HG02943 (cell line): Measurements from ENCODE around the gene PLEKHH2.

Experiments
- ATAC-seq: cut with Tn5 transposase; IDR thresholded peaks from one replicate; pipeline ENCODE4 v1.9.1; 2021; ENCODE audit warnings: mild to moderate bottlenecking, low read depth, moderate library complexity; ENCODE audit not compliant: unreplicated experiment

The PLEKHH2 gene

DNA sequence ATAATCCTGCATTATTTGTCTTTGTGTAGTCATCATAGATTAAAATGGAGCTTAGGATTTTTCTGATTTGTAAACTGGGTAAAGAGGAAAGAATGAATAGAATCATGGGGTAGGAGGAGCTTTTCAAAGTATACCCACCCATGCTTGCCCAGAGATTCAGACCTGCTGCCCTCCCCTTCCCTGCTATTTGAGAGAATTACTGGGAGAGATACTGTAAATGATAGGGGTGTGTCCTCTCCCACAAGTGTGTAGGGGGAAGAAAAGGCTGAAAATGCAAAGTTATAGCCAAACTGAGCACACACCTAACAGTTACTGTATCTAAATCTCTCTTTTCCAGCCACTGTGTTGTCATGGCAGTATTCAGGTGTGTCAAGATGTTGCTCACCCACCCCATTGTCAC, 115.2 kb downstream of the PLEKHH2 start:
- no peak for ATAC-seq

DNA sequence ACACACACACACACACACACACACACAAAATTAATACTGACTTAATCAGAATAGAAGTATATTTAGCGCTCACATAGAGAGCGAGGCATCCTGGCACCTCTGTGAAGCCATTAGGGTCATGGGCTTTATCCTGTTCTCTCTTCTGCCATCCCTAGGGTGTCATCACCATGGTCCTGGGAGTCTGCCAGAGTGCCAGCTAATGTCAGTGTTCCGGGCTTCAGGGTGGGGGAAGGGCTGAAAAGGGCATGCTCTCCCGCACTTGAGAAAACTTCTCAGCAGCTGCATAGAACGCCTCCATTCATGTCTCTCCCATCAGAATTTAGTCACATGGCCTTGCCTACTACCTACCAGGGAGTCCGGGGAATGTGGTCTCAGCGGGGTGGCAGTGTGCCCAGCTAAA, 117.1 kb downstream of the PLEKHH2 start:
- no peak for ATAC-seq

- no peak for ATAC-seq
Observed at GRCh38 chr2:43758739-43759138, 121.7 kb downstream of the PLEKHH2 start.

DNA sequence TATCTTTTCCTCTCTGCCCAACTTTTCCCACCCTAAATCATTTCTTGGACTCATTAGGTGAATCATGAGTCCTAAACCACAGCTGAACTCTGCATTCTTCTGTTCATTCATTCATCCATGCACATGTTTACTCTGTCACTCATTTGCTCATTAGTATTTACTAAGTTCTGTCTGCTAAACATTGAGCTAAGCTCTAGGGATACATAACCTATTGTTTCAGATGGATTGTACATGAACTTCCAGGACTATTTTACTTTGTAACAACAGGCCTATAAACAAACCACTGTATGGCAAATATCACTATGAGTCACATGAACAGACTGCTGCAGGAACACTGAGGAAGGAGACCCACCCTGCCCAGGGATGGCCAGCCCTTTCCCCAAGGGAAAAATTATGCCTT, 122.1 kb downstream of the PLEKHH2 start:
- ATAC-seq: no peak

DNA sequence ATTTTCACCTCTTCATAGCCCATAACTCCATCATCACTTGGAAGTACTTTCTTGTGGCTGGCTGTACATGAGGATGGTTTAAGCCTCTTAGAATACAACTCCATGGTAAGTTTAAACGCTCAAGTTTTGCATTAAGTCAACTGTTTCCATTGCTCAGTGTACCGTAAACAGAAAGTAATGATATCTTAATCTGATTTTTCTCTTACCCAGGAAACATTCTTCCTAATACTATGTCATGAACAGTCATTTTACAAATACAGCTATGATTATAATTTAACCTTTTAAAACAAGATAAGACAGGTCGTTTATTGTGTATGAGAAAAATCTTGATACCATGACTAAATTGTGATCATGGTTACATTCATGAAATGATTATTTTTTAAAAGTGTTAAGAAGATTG, 125.2 kb downstream of the PLEKHH2 start:
- ATAC-seq: no peak

DNA sequence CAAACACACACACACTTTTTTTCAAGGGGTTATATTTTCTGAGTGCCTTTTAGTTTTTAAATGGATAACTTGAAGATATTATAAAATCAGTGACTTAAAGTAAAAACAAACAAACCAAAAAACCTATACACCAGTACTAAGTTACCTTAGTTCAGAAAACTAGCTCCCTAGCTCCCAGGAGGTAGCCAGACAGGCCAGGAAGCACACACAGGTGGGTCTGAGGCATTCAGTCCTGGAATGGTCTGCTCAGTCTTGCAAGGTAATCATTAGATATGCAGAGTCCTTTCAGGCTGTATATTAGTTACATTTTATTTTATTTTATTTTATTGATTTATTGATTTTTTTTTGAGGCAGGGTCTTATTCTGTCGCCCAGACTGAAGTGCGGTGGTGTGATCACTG, 126.0 kb downstream of the PLEKHH2 start:
- no peak for ATAC-seq

DNA sequence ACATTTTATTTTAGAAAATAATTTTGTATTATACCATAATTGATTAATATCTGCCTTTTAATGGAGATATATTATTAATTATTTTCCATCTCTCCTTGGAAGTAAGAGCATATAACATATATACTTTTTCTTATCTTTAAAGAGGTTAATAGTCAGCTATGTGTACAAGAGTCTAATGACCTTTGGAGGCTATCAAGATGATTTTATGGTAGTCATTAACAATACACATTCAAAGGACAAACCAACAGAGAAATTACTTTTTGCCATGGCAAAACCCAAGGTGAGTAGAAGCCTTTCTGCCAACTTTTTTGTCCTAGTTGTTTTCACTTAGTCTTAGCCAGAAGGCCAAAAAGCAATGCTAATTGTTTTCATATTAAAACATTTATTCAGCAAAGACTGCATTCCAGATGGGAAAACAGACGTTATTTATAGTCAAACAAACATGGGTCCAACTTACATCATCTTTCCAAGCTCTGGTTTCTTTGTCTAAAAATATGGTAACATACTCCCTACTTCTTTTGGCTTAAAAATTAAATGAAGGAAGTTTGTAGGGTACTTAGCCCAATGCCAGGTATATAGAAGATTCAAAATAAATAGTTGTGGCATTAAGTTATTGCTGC, 127.1 kb downstream of the PLEKHH2 start:
- ATAC-seq: no peak

DNA sequence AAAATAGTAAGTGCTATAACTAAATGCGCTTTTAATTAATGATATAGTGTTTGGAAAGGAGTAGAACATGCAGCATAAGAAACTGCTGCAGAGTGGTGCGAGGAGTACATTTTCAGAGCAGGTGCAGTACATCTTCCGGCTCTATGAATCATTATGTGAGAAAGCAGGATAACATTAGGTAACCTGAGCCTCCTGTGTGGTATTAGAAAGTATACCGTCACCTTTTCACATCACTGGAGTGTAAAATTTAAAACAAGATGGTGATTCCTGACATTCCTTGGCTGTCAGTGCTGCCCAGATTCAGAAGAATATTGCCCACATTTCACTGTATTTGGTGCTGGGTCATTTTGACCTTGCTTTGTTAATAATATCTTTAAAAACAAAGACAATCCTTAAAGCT, 128.9 kb downstream of the PLEKHH2 start:
- no peak for ATAC-seq

- peak; percentile 99 for ATAC-seq
Observed at GRCh38 chr2:43773876-43774613, 137.0 kb downstream of the PLEKHH2 start, which contains the start of gene DYNC2LI1. Gene DYNC2LI1, plus strand, starts transcription at chr2:43774039. Its CDS starts 100 bp downstream, at chr2:43774139.

GRCh38 chr2:43774617-43775016, 137.6 kb downstream of the PLEKHH2 start:
- no peak for ATAC-seq

GRCh38 chr2:43776324-43776723, 139.3 kb downstream of the PLEKHH2 start:
- ATAC-seq: no peak

DNA sequence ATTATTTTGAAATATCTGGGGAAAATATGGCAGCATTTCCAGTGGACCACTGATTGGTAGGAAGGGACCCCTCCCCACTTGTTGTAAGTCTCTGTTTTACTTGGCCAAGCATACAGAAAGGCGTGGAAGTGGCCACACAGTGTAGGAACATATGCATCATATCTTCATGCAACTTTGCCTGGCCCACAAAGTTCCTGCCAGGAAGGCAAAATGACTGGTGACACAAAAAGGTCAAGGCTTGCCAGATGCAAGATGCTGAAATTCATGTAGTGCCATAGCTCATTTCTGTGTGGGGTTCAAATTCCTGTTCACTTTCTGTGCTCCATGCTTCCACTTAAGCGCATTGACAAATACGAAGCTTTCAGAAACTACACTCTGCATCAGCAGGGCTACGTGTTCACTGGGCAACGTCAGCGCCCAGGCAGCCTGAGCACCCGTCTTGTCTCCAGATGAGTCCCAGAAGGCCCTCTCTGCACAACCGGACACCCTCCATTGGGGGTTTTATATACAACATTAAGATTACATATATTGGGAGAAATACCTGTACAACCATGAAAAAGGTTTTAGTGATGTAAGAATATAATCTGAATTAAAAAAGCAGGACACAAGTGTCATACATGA, 140.4 kb downstream of the PLEKHH2 start:
- ATAC-seq: no peak

GRCh38 chr2:43778233-43778632, 141.2 kb downstream of the PLEKHH2 start:
- no peak for ATAC-seq

DNA sequence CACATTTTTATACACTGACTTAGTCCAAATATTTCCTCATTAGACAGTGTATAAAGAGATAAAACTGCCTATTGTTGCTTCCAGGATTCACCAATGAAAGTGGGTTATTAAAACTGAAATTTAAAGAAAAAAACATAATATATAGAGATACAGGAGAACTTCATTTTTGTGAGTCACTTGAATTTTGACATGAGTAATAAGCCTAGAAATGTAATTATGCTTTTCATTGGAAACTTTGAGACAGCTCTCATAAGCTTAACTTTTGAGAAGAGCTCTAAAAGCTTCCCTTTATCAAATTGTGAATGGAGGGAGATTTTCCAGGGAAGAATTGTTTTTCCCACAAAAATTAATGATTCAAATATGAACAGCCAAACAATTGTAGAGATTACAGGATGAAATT, 150.8 kb downstream of the PLEKHH2 start:
- no peak for ATAC-seq

GRCh38 chr2:43788646-43789045, 151.6 kb downstream of the PLEKHH2 start:
- ATAC-seq: no peak

DNA sequence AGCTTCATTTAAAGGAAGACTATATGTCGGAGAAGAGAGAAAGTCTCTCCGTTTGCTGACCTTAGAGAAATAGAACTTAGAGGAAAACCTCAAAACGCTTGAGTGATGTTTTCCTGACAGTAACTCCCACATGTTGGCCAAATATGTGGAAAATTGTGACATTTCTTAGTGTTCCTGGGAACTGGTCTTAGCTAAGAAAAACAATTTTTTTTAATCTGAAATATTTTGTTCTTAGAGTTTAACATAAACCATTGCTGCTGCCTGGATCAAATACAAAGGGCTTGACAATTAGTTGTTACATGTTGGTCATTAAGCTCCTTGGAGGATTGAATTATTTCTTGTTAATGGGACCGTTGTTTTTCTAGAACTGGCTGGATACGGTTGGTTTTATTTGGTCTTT, 153.1 kb downstream of the PLEKHH2 start:
- no peak for ATAC-seq

- ATAC-seq: no peak
Observed at GRCh38 chr2:43791035-43791765, 154.1 kb downstream of the PLEKHH2 start.

- no peak for ATAC-seq
Observed at GRCh38 chr2:43792653-43793052, 155.6 kb downstream of the PLEKHH2 start.

- no peak for ATAC-seq
Observed at GRCh38 chr2:43794956-43795355, 157.9 kb downstream of the PLEKHH2 start.

- ATAC-seq: no peak
Observed at GRCh38 chr2:43796206-43796605, 159.1 kb downstream of the PLEKHH2 start.

- ATAC-seq: no peak
Observed at GRCh38 chr2:43798300-43798699, 161.2 kb downstream of the PLEKHH2 start.
